ENCODE results near the gene TMEM109. TPM values are rescaled to one million over a fixed set of nuclear protein-coding genes. Genes with fewer than 3 reads are reported as not detected.
A peak's percentile ranks its signal among the peaks of the same experiment; 100 is the strongest.

TMEM109 gene
- total and polyA plus RNA-seq, 2 of the 13 experiments (the other 11 are each of a cell fraction or from before 2014, with no cell fraction given): 7.7 to 18.0 TPM

- BruUV-seq (replicated peaks): no TSS peak
- TF ChIP-seq KDM5B (CRISPR knock-in tag; IDR thresholded peaks at IDR 0.05; ENCODE audit: borderline replicate concordance): no peak
- TF ChIP-seq, protein P1, sequence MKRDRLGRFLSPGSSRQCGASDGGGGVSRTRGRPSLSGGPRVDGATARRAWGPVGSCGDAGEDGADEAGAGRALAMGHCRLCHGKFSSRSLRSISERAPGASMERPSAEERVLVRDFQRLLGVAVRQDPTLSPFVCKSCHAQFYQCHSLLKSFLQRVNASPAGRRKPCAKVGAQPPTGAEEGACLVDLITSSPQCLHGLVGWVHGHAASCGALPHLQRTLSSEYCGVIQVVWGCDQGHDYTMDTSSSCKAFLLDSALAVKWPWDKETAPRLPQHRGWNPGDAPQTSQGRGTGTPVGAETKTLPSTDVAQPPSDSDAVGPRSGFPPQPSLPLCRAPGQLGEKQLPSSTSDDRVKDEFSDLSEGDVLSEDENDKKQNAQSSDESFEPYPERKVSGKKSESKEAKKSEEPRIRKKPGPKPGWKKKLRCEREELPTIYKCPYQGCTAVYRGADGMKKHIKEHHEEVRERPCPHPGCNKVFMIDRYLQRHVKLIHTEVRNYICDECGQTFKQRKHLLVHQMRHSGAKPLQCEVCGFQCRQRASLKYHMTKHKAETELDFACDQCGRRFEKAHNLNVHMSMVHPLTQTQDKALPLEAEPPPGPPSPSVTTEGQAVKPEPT (CRISPR knock-in tag; IDR thresholded peaks at IDR 0.05; ENCODE audit: low read depth): no peak
- peak; percentile 59 for TF ChIP-seq ZNF629 (CRISPR knock-in tag; conservative IDR thresholded peaks at IDR 0.05)
- no peak for TF ChIP-seq HNF4G (IDR thresholded peaks at IDR 0.05; ENCODE audit: borderline replicate concordance, low read depth, low read length)
- no peak for TF ChIP-seq HNF4G (CRISPR knock-in tag; IDR thresholded peaks at IDR 0.05; ENCODE audit: borderline replicate concordance, low read depth)
- TF ChIP-seq ZNF225 (CRISPR knock-in tag; IDR thresholded peaks at IDR 0.05): no peak
- Histone ChIP-seq H3K27me3 (ENCODE audit: control insufficient read depth in 1 of 2, insufficient read depth in 2 of 2, low read length in 2 of 2) (peaks cover 0 to 15% of the 10 kb centered on the region in 2 experiments; a peak in 2 of 5 replicates), H3K4me3 (replicated peaks in 1 of 3; ENCODE audit: insufficient read depth in 1 of 3, low read depth in 2 of 3, low read length in 3 of 3) (peak within 1 kb of the TSS; percentile 39 to 81 (median 57)), H3K79me2 (ENCODE audit: insufficient read depth, low read length) (no peaks in the 10 kb centered on the region), H4K20me1 (ENCODE audit: insufficient read depth, low read length) (no peaks in the 10 kb centered on the region), H3K9me3 (ENCODE audit: low read length) (no peaks in the 10 kb centered on the region), H2AFZ (ENCODE audit: low read length) (peak within 1 kb of the TSS; percentile 88), H3K4me2 (ENCODE audit: low read depth, low read length) (peak within 1 kb of the TSS; percentile 86), H3K36me3 (replicated peaks in 1 of 2; ENCODE audit: control insufficient read depth in 1 of 2, insufficient read depth in 2 of 2, low read length in 2 of 2) (no peaks in the 10 kb centered on the region), H3K4me1 (ENCODE audit: insufficient read depth, low read length) (no peaks in the 10 kb centered on the region), H3K27ac (ENCODE audit: extremely low read length, insufficient read depth, low read length) (no peak within 1 kb of the TSS), H3K9ac (ENCODE audit: insufficient read depth, low read depth, low read length) (peak within 1 kb of the TSS; percentile 38; the same call in 1 of the 2 replicates)
- FAIRE-seq: no peak
- WGBS (ENCODE audit: low lambda C conversion rate): 21% methylated on average over 23 of the region's 23 CpGs
- no peak for DNase-seq (ENCODE audit: low spot score)
- ChIA-PET POLR2A (no interaction called here), CTCF (ENCODE audit: low intra/inter-chr PET ratio, low total read pairs) (no interaction called here)
- intact Hi-C loops (cut with micrococcal nuclease; ENCODE audit: unreplicated experiment): no loop called here
- ATAC-seq: peak; percentile 73
- in situ Hi-C loops (cut with HindIII; ENCODE audit: extremely low pct_ligation_motif_present, low pct_unique_long_range_greater_than_20kb): no loop called here
Observed at GRCh38 chr11:60951904-60952741, 38.2 kb downstream of the TMEM109 start, which contains the start of gene SLC15A3. Gene SLC15A3, minus strand, starts transcription at chr11:60952176. Its CDS starts 625 bp downstream, at chr11:60951551.
